H1 (cell line): Measurements from ENCODE around the gene KLHL2. TPM values are rescaled to one million over a fixed set of nuclear protein-coding genes. Genes with fewer than 3 reads are reported as not detected.

Experiments used
- CBX8 ChIP-seq: fragments of 300-800, 300-1000 bp; sonication (generic); IDR thresholded peaks from 2 replicates; pipeline ENCODE4 v1.7.1; 2016; ENCODE audit warnings: low read depth, low read length, borderline replicate concordance
- TCF12 ChIP-seq: IDR thresholded peaks from 2 replicates; pipeline ENCODE4 v1.6.1; 2011; ENCODE audit warnings: low read depth, mild to moderate bottlenecking, low read length
- polyA plus RNA-seq, 7 experiments: library from polyadenylated mRNA; depleted of rRNA in 3 of 7; stranded (reverse) in 5 of 7; unstranded in 2 of 7; fragments of >200 nt in 5 of 7; fragments of 200-250 nt in 2 of 7; gene quantifications; 1 replicate in 5 of 7; 2 replicates in 1 of 7; 4 replicates in 1 of 7; pipeline versions ENCODE4 v1.2.1 to v1.2.3, GENCODE V29; 2011 to 2013; ENCODE audit warnings: missing spikeins in 2 of 7, mixed read lengths in 2 of 7
- total RNA-seq: library from RNA; stranded (reverse); fragmentation: NEBNext Ultra II Directional; extraction: Animal tissue kit (Norgen Biotek cat#: 25700); gene quantifications from 2 replicates; pipeline ENCODE4 v1.2.1, GENCODE V29; 2021

The KLHL2 gene
- total and polyA plus RNA-seq, 2 of the 8 experiments (the other 6 are each of a cell fraction or from before 2014, with no cell fraction given), result 5.2 to 12.0 TPM

GRCh38 chr4:165175879-165176278 is 31.5 kb upstream of the KLHL2 start (continued):
- TF ChIP-seq CBX8, result no peak
- TF ChIP-seq TCF12, result no peak
